GM18520 (cell line): ENCODE results near the gene PNPLA5.

Experiments
- ATAC-seq: cut with Tn5 transposase; IDR thresholded peaks from one replicate; pipeline ENCODE4 v1.9.1; 2021; ENCODE audit not compliant: unreplicated experiment

PNPLA5 gene

DNA sequence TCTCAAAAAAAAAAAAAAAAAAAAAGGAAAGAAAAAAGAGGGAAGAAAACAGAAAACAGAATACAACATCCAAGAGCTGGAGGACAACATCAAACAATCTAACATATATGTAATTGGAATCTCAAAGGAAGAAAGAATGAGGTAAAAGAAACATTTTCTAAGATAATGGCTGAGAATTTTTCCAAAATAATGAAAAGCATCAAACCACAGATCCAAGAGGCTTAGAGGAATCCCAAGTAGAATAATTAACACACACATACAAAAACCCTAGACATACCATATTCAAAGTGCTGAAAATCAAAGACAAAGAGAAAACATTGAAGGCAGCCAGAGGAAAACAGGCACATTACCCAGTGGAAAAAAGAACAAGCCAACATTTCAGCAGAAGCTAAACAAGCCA lies 34.4 kb downstream of the PNPLA5 start:
- no peak for ATAC-seq

DNA sequence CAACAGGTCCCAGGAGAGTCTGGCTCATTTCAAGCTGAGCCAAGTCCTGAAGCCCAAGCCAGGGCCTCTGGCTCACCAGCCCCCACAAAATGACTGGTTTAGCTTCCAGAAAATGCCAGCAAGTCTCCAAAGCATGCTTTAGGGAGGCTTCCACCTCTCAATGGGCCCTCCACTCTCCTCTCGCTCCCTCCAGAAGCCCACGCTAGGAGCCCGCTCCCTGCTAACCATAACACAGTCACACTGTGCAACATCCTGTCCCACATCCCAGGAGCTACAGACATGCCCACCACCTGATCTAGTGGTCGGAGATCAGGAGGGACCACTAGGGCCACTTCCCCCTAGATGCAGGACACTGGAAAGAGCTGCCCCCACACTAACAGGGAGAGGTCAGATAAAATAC lies 36.4 kb downstream of the PNPLA5 start:
- ATAC-seq: no peak

DNA sequence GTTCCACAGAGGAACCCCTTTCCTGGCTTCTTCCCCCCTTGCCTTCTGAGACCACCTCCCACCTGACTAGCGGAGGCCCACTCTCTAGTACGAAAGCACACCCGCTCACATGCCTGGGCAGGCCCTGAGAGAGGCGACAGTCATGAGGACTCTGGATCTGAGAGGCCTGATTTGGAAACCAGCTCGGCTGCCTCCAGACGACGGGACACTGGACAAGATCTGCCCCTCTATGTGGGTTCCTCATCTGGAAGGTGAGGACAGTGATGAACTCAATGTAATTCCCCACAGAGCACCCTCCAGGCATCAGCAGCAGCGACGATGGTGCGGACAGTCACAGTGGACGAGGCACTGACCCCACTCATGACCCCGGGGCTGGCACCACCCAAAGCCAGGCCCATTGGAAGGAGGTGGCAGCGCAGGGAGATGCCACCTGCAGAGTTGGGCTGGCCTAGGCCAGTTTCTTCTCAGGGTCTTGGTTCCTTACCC lies 37.0 kb downstream of the PNPLA5 start:
- ATAC-seq: no peak

DNA sequence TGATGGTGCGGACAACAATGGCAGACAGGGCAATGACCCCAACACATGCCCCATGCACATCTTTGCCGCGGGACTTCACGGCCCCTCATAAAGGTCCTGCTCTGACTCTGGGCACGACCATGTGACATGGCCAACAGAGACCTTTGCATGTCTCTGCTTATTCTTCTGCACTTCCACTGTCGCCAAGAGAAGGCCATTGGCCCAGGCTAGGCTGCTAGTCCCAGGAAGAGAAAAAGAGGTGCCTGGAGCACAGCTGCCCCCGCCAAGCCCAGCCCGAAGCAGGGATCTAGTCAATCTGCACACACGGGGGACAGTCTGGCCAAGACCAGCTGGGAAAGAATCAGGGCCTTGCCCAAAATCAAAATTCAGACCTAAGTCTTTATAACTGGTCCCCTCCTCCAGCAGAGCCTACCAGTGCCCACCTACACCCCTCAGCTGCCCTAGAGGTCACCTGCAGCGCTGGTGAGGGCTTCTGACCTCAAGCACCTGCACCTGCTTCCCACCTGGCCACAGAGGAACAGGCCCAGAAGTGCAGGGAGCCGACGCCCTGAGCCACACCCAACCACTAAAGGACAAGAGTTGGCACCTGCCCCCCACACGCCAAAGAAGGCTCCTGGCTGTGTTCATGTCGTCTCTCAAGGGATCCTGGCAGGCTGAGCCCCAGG lies 37.6 kb downstream of the PNPLA5 start:
- ATAC-seq: no peak

DNA sequence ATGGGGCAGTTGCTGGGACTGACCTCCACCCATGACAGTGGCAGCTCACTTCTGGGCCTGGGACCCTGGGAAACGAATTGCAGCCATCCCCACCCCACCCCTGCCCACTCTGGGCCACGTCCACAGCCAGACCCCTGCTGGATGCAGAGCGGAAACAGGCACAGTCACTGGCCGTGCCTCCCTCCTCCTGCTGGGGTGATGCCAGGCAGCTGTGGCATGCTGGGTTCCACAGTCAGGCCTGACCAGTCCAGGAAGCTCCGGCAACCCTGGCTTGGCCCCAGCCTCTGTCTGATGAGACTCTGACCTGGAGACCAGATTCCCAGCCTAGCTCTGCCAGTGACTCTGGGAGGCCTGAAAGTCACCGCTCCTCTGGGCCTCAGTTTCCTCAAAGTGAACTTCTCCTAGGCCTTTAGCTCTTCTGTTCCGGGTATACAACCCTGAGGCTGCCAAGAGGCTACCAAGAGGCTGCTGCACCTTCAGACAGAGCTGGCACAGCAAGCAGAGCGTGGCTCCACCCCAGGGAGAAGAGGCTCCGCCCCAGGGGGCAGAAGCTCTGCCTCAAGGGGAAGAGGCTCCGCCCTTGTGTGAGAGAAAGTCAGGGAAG lies 38.4 kb downstream of the PNPLA5 start:
- ATAC-seq: no peak

DNA sequence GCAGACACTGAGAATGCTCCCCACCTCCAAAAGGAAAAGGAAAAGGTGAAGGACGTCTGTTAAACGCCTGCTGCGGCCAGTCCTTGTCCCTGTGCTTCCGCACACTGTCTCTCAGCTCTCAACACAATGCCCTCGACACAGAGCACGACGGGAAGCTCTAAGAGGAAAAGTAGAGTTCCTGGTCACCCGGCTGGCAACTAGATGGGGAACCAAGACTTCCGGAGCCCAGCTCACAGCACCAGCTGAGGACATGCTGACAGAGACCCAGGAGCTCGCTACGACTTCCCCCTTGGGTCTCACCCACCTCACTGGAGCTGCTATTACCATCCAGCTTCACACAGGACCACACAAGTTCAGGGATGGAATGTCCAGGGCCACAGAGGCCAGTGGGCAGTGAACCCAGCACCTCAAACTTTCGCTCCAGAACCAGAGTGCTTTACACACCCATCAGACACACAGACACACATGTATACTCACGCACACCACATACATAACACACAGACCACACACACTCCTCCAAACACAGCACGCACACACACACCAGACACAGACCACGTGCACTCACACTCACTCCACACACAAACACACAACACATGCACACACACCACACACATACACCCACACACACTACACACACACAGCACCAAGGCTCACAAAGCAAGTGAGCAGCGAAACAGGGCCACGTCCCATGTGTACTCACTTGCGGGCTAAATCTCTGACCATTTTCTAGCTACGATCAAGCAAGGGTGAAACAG lies 39.1 kb downstream of the PNPLA5 start:
- ATAC-seq: no peak

DNA sequence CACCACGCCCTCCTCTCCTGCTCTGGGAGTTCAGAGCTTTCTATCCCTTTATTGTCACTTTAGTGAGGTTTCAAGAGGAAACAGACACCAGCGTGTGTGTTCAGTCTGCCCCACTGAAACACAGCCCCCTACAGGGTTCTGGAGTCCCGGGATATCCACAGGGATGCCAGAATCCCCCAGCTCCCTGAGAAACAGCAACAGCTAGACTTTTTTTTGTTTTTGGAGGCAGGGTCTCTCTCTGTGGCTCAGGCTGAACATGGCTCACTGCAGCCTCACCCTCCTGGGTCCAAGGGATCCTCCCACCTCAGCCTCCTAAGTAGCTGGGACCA lies 39.9 kb downstream of the PNPLA5 start:
- ATAC-seq: no peak

DNA sequence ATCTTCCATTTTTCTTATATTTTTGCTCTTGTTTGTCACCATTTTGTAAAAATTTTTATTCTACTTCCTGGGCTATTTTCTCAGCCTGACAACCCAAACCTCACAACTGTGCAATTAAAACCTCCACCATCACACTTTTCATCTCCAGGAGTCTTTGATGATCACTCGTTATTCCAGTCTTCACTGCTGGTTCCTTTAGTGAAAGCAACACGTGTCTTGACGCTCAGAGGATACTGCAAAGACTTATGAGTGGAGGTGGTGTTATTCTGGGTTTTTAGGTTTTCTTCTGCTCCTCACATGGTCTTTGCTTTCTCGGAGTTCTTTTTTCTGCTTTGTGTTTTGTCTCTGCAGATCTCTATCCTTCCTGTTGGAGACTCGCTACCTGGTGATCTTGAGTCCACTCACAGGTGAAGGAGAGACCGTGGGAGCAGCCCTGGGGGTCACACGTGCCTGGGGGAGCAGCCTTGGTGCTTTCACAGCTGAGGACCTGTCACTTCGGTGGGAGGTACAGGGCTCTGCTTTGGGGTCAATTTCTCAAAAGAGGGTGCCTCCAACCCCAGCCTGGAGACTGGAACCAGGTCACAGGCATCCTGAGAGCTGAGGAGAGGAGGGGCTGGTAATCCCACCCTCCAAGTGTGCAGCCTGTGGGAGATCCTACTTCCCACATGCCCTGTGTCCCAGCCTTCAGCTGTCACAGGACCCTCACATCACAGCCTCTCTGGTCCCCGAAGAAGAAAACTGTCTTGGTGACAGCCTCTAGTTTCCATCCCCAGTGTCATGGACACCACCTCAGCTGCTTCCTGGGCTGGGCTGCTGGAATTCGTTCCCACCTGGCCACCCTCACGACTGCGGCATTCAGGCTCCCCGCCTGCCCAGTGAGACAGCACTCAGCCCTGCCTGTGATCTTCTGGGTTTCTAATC lies 40.5 kb downstream of the PNPLA5 start:
- ATAC-seq: no peak

DNA sequence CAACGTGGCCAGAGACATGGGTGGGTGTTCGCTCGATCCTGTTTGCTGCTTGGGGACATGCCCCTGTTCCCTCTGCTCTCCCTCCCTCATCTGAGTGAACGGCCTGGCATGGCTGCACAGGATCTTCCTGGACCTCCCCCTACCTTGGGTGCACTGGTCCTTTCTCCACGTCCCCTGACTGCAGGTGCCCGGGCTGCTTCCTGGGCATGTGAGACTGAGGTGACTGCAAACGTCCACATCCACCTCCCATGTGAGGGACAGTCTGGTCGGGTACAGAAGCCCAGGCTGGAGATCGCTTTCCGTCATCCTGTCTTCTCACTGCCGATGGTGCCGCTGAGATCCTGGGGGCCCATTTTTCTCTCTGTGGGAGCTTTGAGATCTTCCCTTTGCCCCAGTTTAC lies 41.3 kb downstream of the PNPLA5 start:
- no peak for ATAC-seq

DNA sequence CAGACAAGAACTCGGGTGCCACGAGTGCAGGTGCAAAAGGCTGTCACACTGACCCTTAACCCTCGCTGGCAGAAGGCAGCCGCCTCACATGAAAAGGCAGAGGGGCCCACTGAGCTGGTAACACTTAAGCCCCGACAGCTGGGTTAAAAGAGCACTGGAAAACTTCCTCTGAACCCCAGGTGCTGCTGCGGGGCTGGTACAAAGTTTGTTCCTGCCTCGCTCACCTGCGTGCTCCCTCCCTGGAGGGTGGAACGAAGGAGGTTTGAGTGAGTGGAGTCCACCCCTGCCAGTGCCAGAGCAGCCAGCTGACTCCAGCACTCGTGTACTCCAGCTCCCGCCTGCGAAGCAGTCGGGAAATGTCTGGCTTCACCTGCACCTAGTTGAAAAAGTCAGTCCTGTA lies 42.1 kb downstream of the PNPLA5 start:
- ATAC-seq: no peak

DNA sequence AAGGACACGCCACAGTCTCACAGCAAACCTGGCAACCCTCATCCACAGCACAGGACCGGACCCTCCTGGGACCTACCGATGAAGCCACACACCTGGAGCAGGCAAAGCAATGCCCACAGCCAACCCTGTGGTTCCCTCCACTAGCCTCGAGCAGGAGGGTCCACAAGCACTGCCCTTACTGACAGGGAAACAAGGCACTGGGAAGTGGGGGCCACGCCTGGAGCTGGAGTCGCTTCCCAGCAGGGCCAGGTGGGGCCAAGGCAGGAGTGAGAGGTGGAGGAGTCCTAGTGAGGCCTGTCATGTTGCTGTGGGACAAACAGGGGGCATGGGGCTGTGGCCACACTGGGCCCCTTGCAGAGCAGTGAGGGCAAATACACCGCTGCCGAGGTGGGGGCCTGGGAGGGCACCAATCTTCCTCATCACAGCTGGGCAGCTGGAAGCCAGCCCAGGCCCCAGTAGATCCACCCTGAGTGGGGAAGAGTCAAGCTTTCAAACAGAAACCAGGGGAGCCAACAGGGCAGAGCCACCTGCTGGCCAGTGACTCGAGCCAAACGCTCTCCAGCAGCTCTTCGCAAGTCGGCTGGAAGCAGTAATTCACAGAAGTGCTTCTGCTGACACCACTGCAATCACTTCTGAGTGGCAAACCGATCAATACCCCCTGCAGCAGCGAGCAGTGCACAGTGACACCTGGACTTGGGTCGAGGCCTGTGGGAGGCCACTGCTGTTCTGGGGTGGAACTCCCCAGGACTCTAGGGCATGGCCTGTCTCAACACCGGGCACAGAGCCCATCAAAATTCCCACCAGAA lies 43.2 kb downstream of the PNPLA5 start:
- ATAC-seq: no peak

DNA sequence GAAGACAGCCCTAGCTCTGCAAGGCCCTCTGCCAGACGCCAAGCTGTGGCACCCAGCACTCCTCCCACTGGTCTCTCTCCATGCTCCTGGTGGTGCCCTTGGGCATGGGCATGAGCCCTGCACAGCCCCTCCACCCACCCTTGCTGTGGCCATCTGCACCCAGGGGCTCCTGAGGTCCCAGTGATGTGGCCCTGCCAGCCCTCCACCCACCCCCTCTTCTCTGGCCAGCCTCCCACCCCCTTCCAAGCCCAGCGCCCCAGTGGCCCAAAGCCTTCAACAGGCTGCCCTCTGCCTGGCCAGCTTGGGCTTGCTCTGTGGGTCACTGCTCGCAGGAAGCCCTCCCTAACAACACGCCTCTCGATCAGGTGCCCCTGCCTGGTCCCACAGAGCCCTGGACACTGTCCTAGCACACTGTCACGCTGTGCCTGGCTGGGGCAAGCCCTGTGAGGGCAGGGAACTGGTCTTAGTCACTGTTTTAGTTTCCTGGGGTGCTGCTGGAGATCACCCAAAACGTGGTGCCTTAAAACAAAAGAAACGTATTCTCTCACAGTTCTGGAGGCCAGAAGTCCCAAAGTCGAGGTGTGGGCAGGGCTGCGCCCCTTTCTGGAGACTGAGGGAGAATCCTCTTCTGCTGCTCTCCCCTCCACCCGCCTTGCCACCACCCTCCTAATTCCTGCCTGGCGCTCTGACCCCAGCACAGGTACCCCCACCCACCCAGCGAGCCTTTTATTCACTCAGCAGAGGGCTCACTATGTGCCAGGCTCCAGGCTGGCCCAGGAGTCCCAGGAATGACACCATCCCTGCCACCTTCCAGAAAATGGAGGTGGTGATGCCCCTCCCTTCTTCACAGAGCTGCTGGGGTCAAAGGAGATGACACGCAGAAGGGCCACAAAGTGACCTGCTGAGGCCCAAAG lies 44.2 kb downstream of the PNPLA5 start:
- no peak for ATAC-seq

DNA sequence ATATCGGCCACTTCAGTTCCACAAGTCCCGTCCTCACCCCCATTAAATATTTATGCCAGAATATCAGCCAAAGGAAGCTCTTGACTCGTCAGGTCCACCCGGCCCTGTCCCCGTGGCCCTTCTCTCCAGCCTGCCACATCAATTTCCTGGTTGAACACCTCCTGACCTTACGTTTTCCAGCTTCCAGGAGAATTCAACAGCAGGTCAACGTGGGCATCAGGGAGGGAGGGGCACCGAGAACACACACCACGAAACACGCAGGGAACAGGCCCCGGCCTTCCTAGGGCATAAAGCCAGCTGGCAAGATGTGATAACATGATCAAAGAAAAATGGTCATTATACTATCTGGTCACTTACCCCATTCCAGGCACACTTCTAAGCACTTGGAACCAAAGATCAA lies 44.8 kb downstream of the PNPLA5 start:
- ATAC-seq: no peak

DNA sequence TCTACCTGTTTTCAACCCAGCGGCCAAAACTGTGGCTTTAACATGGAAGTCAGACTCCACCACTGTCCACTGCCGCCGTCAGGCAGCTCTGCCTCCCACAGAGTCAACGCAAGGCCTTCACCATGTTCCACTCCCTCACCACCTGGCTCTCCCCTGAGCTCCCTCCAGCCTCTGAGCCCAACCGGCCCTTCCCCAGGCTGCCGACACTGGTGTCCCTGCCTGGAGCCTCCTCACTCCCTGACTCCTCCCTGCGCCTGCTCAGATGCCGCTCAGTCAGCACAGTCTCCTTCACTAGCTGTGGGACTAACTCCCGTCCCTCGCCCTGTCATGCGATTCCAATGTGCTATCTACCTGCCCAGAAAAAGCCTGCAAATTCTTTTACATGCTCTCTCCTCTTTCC lies 45.8 kb downstream of the PNPLA5 start:
- no peak for ATAC-seq

DNA sequence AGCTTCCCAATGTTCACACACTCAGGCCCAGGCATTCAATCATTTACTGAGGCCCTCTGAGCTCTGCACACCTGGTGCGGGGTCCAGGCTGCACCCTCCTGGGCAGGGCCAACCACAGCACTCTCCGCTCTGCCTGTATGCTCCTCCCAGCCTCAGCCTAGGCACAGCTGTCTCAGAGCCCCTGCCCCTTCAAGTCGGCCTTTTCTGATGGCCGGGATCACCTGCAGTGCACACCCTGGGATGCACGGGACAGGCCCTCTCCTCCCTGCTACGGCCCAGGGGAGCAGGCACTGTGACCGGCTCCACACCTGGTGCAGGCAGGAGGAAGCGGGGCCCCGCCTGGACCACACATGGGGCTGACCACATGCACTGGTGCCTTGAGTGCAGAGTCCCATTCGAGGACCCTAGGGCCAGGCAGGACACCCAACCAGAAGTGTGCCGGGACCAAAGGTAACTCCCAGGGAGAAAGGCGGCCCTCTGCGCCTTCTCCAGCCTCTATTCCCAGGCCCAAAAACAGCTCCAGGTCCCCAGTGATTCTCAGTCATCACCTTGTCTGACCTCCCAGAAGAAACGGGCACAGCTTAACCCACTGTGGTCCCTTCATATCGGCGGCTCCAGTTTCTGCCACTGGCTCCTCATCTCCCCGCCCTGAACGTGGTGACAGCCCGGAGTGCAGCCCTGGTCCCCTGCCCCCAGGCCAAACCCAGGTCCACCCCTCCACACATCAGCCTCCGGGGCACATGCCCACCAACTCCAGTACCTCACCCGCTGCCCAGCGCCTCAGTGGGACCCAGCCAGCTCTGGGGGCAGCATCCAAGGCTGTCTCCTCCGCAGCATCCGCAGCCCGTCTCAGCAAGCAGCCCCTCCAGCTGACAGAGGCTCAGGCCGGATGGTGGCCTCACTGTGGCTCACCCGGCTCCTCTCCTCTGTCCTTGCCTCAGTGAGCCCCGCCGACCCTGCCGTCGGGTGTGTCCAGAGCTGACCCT lies 47.0 kb downstream of the PNPLA5 start:
- no peak for ATAC-seq

DNA sequence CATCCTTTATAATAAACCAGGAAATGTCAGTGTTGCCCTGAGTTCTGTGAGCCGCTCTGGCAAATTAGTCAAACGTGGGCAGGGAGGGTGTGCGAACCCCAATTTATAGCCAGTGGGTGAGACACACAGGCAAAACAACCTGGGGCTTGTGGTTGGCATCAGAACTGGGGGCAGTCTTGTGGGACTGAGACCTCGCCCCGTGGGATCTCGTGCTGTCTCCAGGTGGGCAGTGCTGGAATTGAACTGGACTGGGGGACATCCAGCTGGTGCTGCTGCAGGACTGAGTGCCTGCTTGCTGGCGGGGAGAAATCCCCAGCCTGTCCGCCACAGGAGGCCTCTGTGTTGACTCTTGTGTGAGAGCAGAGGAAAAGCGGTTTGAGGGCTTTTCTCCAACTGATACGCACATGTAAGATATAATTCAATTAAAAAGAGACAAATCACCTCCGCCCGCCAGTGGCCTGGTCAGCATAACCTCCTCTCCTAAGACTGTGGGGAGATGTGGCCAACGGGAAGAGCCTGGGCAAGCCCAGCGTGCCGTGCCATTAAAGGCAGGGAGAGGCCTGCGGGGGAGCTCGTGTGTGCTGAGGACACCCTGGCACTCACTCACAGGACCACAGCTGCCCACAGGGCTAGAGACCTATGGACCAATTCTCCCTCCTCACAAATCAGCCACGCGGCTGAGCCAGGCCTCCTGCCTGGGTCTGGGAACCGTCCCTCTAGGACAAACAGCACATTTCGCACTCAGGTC lies 47.9 kb downstream of the PNPLA5 start:
- no peak for ATAC-seq

DNA sequence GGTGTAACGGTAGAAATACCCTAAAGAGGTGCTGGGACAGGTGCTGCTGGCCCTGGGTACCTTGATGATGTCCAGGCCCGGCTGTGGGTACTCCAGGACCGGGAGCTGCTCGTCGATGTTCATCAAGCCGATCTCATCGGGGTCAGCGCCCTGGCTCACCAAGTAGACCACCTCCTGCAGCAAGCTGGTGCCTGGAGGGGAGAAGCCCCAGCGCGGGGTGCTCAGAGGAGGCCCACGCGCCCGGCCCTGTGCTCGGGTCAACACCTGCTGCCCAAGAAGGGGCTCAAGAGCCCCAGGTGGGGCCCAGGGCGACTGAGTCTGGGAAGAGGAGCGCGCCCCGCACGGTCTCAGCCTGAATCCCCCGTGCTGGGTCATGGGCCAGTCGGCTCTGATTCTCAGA lies 50.1 kb downstream of the PNPLA5 start:
- ATAC-seq: no peak

DNA sequence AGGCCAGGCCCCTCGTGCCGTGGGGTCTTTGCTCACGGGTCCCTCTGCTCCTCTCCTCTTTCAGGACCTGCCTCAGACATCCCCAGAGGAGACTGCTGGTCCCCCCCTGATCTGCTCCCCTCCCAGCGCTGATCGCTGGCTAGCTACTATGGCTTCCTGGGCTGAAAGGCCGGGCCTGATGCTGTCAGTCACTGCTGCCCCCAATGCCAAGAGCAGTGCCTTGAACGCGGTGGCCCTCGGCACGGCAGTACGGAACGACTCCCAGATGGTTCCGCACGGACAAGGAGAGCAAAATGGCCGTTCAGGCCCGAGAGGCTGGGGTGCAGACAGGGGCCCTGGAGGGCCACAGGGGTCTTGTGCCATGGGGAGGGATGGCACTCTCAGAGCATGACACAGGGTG lies 51.0 kb downstream of the PNPLA5 start:
- ATAC-seq: no peak
